Mesendoderm (in vitro differentiated cells): Measurements from ENCODE around the gene SORL1-AS1.

ENCODE experiments used
- DNase-seq: peaks from one replicate; pipeline ENCODE4 v3.0.0; 2013
- H2AK5ac ChIP-seq: 2 replicates; pipeline ENCODE4 v1.6.1; 2013; ENCODE audit warnings: low read length, inconsistent platforms
- H2BK120ac ChIP-seq: 2 replicates; pipeline ENCODE4 v1.6.1; 2013; ENCODE audit warnings: low read depth, mild to moderate bottlenecking, low read length, moderate library complexity, mixed read lengths
- H2BK15ac ChIP-seq: replicated peaks from 2 replicates; pipeline ENCODE4 v1.6.1; 2013; ENCODE audit warnings: low read depth, mild to moderate bottlenecking, moderate library complexity
- H2BK5ac ChIP-seq: 2 replicates; pipeline ENCODE4 v1.6.1; 2013; ENCODE audit warnings: low read length, inconsistent platforms
- H3K18ac ChIP-seq: 2 replicates; pipeline ENCODE4 v1.6.1; 2013; ENCODE audit warnings: mild to moderate bottlenecking, low read length, mixed read lengths
- H3K23ac ChIP-seq: one replicate; pipeline ENCODE4 v1.6.1; 2013; ENCODE audit warnings: low read length
- H3K27ac ChIP-seq: 2 replicates; pipeline ENCODE4 v1.5.1; 2013; ENCODE audit warnings: low read depth, mild to moderate bottlenecking, inconsistent platforms, low read length, moderate library complexity
- H3K27me3 ChIP-seq: 2 replicates; pipeline ENCODE4 v1.6.1; 2013; ENCODE audit warnings: low read length, control low read depth, mild to moderate bottlenecking, inconsistent platforms; ENCODE audit not compliant: insufficient read depth, poor library complexity
- H3K36me3 ChIP-seq: 2 replicates; pipeline ENCODE4 v1.6.1; 2013; ENCODE audit warnings: low read length, inconsistent platforms; ENCODE audit not compliant: control insufficient read depth, insufficient read depth
- H3K4ac ChIP-seq: one replicate; pipeline ENCODE4 v1.6.1; 2013; ENCODE audit warnings: low read depth, mild to moderate bottlenecking, low read length, moderate library complexity
- H3K4me1 ChIP-seq: 2 replicates; pipeline ENCODE4 v1.6.1; 2013; ENCODE audit warnings: low read depth, low read length, inconsistent platforms; ENCODE audit not compliant: control insufficient read depth
- H3K4me2 ChIP-seq: 2 replicates; pipeline ENCODE4 v1.6.1; 2013; ENCODE audit warnings: low read length
- H3K4me3 ChIP-seq: 2 replicates; pipeline ENCODE4 v1.5.1; 2013; ENCODE audit warnings: mild to moderate bottlenecking, low read length
- H3K56ac ChIP-seq: one replicate; pipeline ENCODE4 v1.6.1; 2013; ENCODE audit warnings: low read length
- H3K79me1 ChIP-seq: 2 replicates; pipeline ENCODE4 v1.6.1; 2013; ENCODE audit warnings: low read length, inconsistent platforms
- H3K79me2 ChIP-seq: 2 replicates; pipeline ENCODE4 v1.6.1; 2013; ENCODE audit warnings: mild to moderate bottlenecking, low read length; ENCODE audit not compliant: control insufficient read depth, insufficient read depth
- H3K9ac ChIP-seq: 2 replicates; pipeline ENCODE4 v1.6.1; 2013; ENCODE audit warnings: low read length, inconsistent platforms
- H4K5ac ChIP-seq: one replicate; pipeline ENCODE4 v1.6.1; 2013; ENCODE audit warnings: low read length
- H4K8ac ChIP-seq: one replicate; pipeline ENCODE4 v1.6.1; 2013; ENCODE audit warnings: low read depth, mild to moderate bottlenecking, control low read depth, low read length, moderate library complexity
- WGBS: extraction: QIAGEN DNeasy Blood & Tissue Kit; methylation state at CpG from one replicate; pipeline ENCODE4 v1.1.7; 2013; ENCODE audit warnings: low lambda C conversion rate, missing lambda C conversion rate; ENCODE audit not compliant: insufficient coverage; ENCODE audit errors: extremely low coverage; 5-methylcytosine and 5-hydroxymethylcytosine counted together

SORL1-AS1 gene

GRCh38 chr11:121419836-121420235, 32.9 kb downstream of the SORL1-AS1 start:
- no peak overlapping the region for H3K9ac ChIP-seq
- no peaks in the 10 kb centered on the region for H3K27me3 ChIP-seq

GRCh38 chr11:121418625-121419114, 34.1 kb downstream of the SORL1-AS1 start:
- no peak overlapping the region for H3K23ac ChIP-seq
- H4K8ac ChIP-seq: no peak overlapping the region
- H3K18ac ChIP-seq: no peak overlapping the region
- no peaks in the 10 kb centered on the region for H3K79me2 ChIP-seq
- WGBS: no CpG with 5 or more reads among the region's 7 CpGs
- no peak overlapping the region for H2BK5ac ChIP-seq
- no peak overlapping the region for H2BK15ac ChIP-seq
- no peak overlapping the region for H4K5ac ChIP-seq
- H2BK120ac ChIP-seq: no peak overlapping the region
- no peak overlapping the region for H3K27ac ChIP-seq
- no peak overlapping the region for H3K4ac ChIP-seq
- no peaks in the 10 kb centered on the region for H3K36me3 ChIP-seq
- no peak overlapping the region for H3K9ac ChIP-seq
- DNase-seq: peak; percentile 77
- H3K4me2 ChIP-seq: no peak overlapping the region
- H3K4me1 ChIP-seq: no peaks in the 10 kb centered on the region
- no peaks in the 10 kb centered on the region for H3K79me1 ChIP-seq
- H3K56ac ChIP-seq: no peak overlapping the region
- H3K4me3 ChIP-seq: no peak overlapping the region
- H2AK5ac ChIP-seq: no peak overlapping the region
- no peaks in the 10 kb centered on the region for H3K27me3 ChIP-seq

More at GRCh38 chr11:121419836-121420235, 32.9 kb downstream of the SORL1-AS1 start:
- no CpG with 5 or more reads among the region's 4 CpGs for WGBS
- H3K36me3 ChIP-seq: no peaks in the 10 kb centered on the region
- H4K5ac ChIP-seq: no peak overlapping the region
- no peak overlapping the region for H3K56ac ChIP-seq
- no peak overlapping the region for H3K4me3 ChIP-seq
- no peak overlapping the region for H2BK15ac ChIP-seq
- H3K4ac ChIP-seq: no peak overlapping the region
- H3K27ac ChIP-seq: no peak overlapping the region
- H3K79me2 ChIP-seq: no peaks in the 10 kb centered on the region
- no peak overlapping the region for H2BK120ac ChIP-seq
- no peak overlapping the region for H2BK5ac ChIP-seq
- no peak overlapping the region for H3K4me2 ChIP-seq
- H4K8ac ChIP-seq: no peak overlapping the region
- no peaks in the 10 kb centered on the region for H3K79me1 ChIP-seq
- no peak overlapping the region for H3K18ac ChIP-seq
- no peak for DNase-seq
- H3K4me1 ChIP-seq: no peaks in the 10 kb centered on the region
- no peak overlapping the region for H3K23ac ChIP-seq
- no peak overlapping the region for H2AK5ac ChIP-seq

- Histone ChIP-seq H3K27ac (no peak overlapping the region), H3K36me3 (no peaks in the 10 kb centered on the region), H3K4me2 (no peak overlapping the region), H3K79me1 (no peaks in the 10 kb centered on the region), H2BK120ac (no peak overlapping the region), H3K18ac (no peak overlapping the region), H3K4ac (no peak overlapping the region), H4K5ac (no peak overlapping the region), H2AK5ac (no peak overlapping the region), H4K8ac (no peak overlapping the region), H2BK15ac (no peak overlapping the region), H3K56ac (no peak overlapping the region), H3K4me1 (no peaks in the 10 kb centered on the region), H3K9ac (no peak overlapping the region), H3K23ac (no peak overlapping the region), H3K27me3 (no peaks in the 10 kb centered on the region), H2BK5ac (no peak overlapping the region), H3K79me2 (no peaks in the 10 kb centered on the region), H3K4me3 (no peak overlapping the region)
- DNase-seq: no peak
- no CpG with 5 or more reads among the region's 2 CpGs for WGBS
Measured at GRCh38 chr11:121417607-121418006, 35.2 kb downstream of the SORL1-AS1 start.

- Histone ChIP-seq H4K8ac (no peak overlapping the region), H3K79me1 (no peaks in the 10 kb centered on the region), H3K4ac (no peak overlapping the region), H3K4me3 (no peak overlapping the region), H3K4me2 (no peak overlapping the region), H2BK5ac (no peak overlapping the region), H2BK15ac (no peak overlapping the region), H3K9ac (no peak overlapping the region), H3K79me2 (no peaks in the 10 kb centered on the region), H3K36me3 (no peaks in the 10 kb centered on the region), H2BK120ac (no peak overlapping the region), H2AK5ac (no peak overlapping the region), H3K18ac (no peak overlapping the region), H3K23ac (no peak overlapping the region), H3K4me1 (no peaks in the 10 kb centered on the region), H4K5ac (no peak overlapping the region), H3K27ac (no peak overlapping the region), H3K27me3 (no peaks in the 10 kb centered on the region), H3K56ac (no peak overlapping the region)
- no peak for DNase-seq
- no CpG with 5 or more reads among the region's 7 CpGs for WGBS
Measured at GRCh38 chr11:121417055-121417551, 35.7 kb downstream of the SORL1-AS1 start.

- H3K23ac ChIP-seq: no peak overlapping the region
- H4K8ac ChIP-seq: no peak overlapping the region
- no peak overlapping the region for H3K4me3 ChIP-seq
- H3K79me1 ChIP-seq: no peaks in the 10 kb centered on the region
- no peak overlapping the region for H3K4me2 ChIP-seq
- H3K4ac ChIP-seq: no peak overlapping the region
- H3K4me1 ChIP-seq: no peaks in the 10 kb centered on the region
- no peaks in the 10 kb centered on the region for H3K79me2 ChIP-seq
- H3K56ac ChIP-seq: no peak overlapping the region
- no peak overlapping the region for H3K27ac ChIP-seq
- WGBS: no CpG with 5 or more reads among the region's 1 CpG
- H3K18ac ChIP-seq: no peak overlapping the region
- H3K9ac ChIP-seq: no peak overlapping the region
- no peaks in the 10 kb centered on the region for H3K27me3 ChIP-seq
- H2BK5ac ChIP-seq: no peak overlapping the region
- no peak for DNase-seq
- H3K36me3 ChIP-seq: no peaks in the 10 kb centered on the region
- H2AK5ac ChIP-seq: no peak overlapping the region
- no peak overlapping the region for H2BK15ac ChIP-seq
- H4K5ac ChIP-seq: no peak overlapping the region
- no peak overlapping the region for H2BK120ac ChIP-seq
Measured at GRCh38 chr11:121415856-121416255, 36.9 kb downstream of the SORL1-AS1 start.
